GM13977 (cell line): ENCODE results near the gene KIAA0040.

Experiments
- DNase-seq: peaks from one replicate; pipeline ENCODE4 v3.0.0; 2012; ENCODE audit warnings: low spot score
- in situ Hi-C: fragments of 300-500 bp; cut with MboI; formaldehyde crosslinking; loops from one replicate; pipeline ENCODE4 v1.12.0; 2022; ENCODE audit warnings: low sequenced_read_pairs, low pct_unique_long_range_greater_than_20kb, mixed read lengths, inconsistent platforms; ENCODE audit not compliant: unreplicated experiment
- TF ChIP-seq, protein P1 (sequence below): IDR thresholded peaks from 2 replicates; pipeline ENCODE4 v1.5.1; 2012; ENCODE audit warnings: mild to moderate bottlenecking, control low read depth; ENCODE audit not compliant: insufficient read depth; ENCODE audit errors: extremely low read depth, missing control alignments

The KIAA0040 gene

DNA sequence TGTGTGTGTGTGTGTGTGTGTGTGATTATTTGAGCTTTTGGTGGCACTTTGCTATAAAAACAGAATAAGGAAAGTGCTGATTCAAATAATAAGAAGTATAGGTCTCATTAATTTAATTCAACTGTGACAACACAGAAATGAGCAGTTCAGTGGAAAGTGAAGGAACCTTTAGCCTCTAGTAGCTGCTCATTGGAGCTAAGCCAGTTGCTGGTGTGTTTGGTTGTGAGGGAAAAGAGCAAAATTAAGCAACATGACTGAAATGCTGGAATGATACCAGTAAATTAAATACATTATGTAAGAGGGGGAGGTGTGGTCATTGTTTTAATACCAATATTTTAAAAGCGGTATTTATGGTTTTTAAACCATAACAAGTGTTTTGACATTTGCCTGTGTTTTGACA, 55.2 kb downstream of the KIAA0040 start:
- no peak for DNase-seq
- in situ Hi-C loops: loop anchor here (25.0 kb wide), 1 partner anchor 350 kb away; no protein-coding TSS in a partner anchor
- TF ChIP-seq, protein P1, sequence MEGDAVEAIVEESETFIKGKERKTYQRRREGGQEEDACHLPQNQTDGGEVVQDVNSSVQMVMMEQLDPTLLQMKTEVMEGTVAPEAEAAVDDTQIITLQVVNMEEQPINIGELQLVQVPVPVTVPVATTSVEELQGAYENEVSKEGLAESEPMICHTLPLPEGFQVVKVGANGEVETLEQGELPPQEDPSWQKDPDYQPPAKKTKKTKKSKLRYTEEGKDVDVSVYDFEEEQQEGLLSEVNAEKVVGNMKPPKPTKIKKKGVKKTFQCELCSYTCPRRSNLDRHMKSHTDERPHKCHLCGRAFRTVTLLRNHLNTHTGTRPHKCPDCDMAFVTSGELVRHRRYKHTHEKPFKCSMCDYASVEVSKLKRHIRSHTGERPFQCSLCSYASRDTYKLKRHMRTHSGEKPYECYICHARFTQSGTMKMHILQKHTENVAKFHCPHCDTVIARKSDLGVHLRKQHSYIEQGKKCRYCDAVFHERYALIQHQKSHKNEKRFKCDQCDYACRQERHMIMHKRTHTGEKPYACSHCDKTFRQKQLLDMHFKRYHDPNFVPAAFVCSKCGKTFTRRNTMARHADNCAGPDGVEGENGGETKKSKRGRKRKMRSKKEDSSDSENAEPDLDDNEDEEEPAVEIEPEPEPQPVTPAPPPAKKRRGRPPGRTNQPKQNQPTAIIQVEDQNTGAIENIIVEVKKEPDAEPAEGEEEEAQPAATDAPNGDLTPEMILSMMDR: no peak

DNA sequence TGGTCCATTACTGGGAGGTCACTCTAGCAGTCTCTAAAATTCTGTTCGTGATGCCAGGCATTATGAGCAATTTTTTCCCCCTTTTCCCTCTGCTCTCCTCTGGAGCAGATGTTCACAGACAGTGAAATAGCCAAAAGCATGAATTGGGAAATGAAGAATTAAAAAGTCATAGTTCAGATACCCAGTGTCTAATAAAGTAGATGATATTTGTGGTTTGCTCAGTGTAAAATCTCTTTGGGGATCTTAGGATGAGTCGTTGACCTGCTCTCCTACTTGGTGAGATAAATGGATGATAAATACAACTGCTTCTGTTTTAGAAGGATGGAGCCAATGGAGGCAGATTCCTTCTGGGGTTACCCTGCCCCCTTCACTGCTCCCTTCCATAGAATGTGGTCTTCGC, 56.3 kb downstream of the KIAA0040 start:
- no peak for DNase-seq
- in situ Hi-C loops: loop anchor here (25.0 kb wide), 1 partner anchor 349 kb away; no protein-coding TSS in a partner anchor
- TF ChIP-seq, protein P1: no peak

DNA sequence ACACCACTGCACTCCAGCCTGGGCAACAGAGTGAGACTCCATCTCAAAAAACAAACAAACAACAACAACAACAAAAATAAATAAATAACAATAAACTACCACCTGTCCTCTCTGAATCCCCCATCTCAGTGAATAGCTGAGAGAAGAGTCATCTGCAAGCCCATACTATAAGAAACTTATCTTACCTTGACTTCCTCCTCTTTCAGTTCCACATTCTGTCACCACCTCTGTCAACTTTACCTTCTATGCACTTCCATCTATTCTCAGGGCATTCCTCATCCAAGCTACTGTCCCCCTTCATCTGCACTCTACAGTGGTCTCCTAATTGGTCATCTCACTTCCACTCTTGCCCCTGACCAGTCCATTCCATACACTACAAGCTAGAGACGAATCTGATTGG, 58.1 kb downstream of the KIAA0040 start:
- DNase-seq: no peak
- in situ Hi-C loops: loop anchor here (25.0 kb wide), 1 partner anchor 347 kb away; no protein-coding TSS in a partner anchor
- TF ChIP-seq, protein P1: no peak

DNA sequence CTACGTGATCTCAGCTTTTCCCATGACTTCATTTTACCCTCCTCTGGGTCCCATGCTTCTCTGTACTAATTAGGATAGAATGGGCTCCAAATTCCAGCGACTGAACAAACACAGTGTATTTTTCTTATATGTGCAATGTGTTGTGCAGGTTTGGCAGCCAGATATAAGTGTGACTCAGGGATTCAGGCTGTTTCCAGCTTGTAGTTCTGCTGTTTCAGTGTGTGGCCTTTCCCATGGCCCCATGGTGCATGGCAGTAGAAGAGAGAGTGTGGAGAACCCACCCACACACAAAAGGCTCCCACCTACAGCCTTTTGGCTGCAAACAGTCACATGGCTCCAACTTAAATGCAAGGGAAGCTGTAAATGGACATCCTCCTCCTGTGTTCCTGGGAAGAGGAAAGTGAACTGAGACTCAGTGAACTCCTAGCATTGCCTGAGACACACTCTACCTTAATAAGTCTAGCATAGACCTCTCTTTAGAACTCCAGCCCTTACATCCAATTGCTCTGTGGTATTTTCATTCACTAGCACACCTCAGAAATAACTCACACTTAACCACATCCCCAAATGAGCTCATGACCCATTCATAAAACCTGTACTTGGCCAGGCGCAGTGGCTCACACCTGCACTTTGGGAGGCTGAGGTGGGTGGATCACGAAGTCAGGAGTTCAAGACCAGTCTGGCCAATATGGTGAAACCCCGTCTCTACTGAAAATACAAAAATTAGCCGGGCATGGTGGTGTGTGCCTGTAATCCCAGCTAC, 58.7 kb downstream of the KIAA0040 start:
- in situ Hi-C loops: loop anchor here (25.0 kb wide), 1 partner anchor 347 kb away; no protein-coding TSS in a partner anchor
- TF ChIP-seq, protein P1: no peak
- no peak for DNase-seq

DNA sequence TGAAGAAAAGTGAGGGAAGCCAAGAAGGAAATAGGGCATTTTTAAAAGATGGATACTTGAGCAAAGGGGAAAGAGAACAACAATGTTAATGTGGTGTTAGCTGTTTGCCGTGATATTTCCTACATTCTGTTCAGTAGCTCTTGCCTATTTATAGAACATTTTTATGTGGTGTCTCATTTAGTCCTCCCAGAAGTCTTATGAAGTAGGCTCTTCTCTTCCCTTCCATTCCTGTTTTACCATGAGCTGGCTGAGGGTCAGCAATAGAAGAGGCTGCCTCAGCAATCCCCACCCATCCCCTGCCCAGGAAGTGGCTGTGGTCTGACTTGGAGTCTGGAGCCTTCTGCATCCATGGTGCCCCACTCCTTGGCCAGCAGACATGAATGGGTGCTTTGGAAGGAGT, 60.1 kb downstream of the KIAA0040 start:
- TF ChIP-seq, protein P1: no peak
- no peak for DNase-seq
- in situ Hi-C loops: loop anchor here (25.0 kb wide), 1 partner anchor 345 kb away; no protein-coding TSS in a partner anchor

DNA sequence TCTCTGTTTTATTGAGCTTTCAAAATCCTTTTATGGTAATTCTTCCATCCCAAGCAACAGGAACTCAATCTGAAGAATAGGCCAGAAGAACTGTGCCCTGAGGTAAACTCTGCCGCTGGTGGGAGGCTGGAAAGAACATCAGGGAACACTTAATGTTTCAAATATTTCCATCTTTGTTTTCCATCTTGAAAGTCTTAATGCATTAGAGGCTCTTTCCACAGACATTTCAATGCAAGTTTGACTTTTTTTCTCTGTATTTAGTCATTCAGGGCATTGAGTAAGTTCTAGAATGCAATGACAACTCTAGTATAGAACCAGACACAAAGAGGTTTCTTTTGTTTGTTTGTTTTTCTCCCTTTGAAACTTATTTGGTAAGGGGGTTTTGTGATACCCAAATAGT, 61.5 kb downstream of the KIAA0040 start:
- in situ Hi-C loops: loop anchor here (25.0 kb wide), 1 partner anchor 344 kb away; no protein-coding TSS in a partner anchor
- DNase-seq: no peak
- TF ChIP-seq, protein P1: no peak
